Nephron (organoid): Measurements from ENCODE around the gene PRKAR2B.

ENCODE experiments used
- H3K27ac Mint-ChIP-seq, 3 experiments: 2 replicates each; pipeline ENCODE4 v1.8.0; 2020; ENCODE audit warnings: mixed read lengths in 3 of 3, mild to moderate bottlenecking in 2 of 3, moderate library complexity in 1 of 3
- H3K27me3 Mint-ChIP-seq: 2 replicates; pipeline ENCODE4 v1.8.0; 2021; ENCODE audit warnings: low read depth, mild to moderate bottlenecking, moderate library complexity, mixed read lengths
- H3K36me3 Mint-ChIP-seq: 2 replicates; pipeline ENCODE4 v1.8.0; 2020; ENCODE audit warnings: low read depth, mixed read lengths
- H3K4me1 Mint-ChIP-seq: 2 replicates; pipeline ENCODE4 v1.8.0; 2020; ENCODE audit warnings: mixed read lengths
- H3K4me3 Mint-ChIP-seq, 3 experiments: 2 replicates each; pipeline ENCODE4 v1.8.0; 2020; ENCODE audit warnings: mild to moderate bottlenecking in 3 of 3, mixed read lengths in 3 of 3, moderate library complexity in 2 of 3
- H3K9me3 Mint-ChIP-seq: 2 replicates; pipeline ENCODE4 v1.8.0; 2020; ENCODE audit warnings: mixed read lengths
- TF ChIP-seq, protein P1 (sequence below), 3 experiments: fragments of 200-600 bp; sonication (generic); IDR thresholded peaks; one replicate each; pipeline ENCODE4 v1.5.0; 2021; ENCODE audit warnings: antibody characterized with exemption in 3 of 3; ENCODE audit not compliant: unreplicated experiment in 3 of 3

Gene PRKAR2B

DNA sequence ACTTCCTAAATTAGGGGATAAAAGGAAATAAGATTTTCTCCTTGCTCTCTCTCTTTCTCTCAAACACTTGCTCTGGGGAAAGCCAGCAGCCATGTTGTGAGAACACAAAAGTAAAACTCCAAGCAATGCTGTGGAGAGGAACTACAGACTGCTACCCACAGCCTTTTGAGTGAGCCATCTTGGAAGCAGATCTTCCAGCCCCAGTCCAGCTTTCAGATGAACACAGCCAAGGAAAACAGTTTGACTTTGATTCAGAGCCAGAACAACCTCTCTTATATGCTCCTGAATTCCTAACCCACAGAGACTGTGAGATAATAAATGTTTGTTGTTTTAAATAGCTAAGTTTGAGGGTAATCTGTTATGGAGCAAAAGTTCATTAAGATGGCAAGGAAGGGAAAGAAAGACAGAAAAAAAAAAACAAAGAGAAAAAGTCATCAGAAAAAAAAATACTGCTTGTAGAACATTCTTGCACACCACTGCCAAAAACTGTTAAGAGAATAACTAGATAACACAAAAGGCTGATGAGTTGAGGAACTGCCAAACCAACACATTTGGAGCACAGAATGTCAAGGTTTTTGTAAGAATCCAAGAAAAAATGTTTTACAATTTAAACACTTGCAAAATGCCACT is 20.9 kb upstream of the PRKAR2B start:
- H3K27me3 Mint-ChIP-seq = no peaks in the 10 kb centered on the region
- H3K9me3 Mint-ChIP-seq = peaks cover 17% of the 10 kb centered on the region
- TF ChIP-seq, protein P1, sequence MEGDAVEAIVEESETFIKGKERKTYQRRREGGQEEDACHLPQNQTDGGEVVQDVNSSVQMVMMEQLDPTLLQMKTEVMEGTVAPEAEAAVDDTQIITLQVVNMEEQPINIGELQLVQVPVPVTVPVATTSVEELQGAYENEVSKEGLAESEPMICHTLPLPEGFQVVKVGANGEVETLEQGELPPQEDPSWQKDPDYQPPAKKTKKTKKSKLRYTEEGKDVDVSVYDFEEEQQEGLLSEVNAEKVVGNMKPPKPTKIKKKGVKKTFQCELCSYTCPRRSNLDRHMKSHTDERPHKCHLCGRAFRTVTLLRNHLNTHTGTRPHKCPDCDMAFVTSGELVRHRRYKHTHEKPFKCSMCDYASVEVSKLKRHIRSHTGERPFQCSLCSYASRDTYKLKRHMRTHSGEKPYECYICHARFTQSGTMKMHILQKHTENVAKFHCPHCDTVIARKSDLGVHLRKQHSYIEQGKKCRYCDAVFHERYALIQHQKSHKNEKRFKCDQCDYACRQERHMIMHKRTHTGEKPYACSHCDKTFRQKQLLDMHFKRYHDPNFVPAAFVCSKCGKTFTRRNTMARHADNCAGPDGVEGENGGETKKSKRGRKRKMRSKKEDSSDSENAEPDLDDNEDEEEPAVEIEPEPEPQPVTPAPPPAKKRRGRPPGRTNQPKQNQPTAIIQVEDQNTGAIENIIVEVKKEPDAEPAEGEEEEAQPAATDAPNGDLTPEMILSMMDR (IDR thresholded peaks at IDR 0.05; ENCODE audit: unreplicated experiment in 3 of 3) = no peak
- no peak overlapping the region for H3K4me3 Mint-ChIP-seq
- no peaks in the 10 kb centered on the region for H3K36me3 Mint-ChIP-seq
- peak overlapping the region; percentile 42 to 93 (median 81) for H3K27ac Mint-ChIP-seq
- peaks cover 23% of the 10 kb centered on the region for H3K4me1 Mint-ChIP-seq

DNA sequence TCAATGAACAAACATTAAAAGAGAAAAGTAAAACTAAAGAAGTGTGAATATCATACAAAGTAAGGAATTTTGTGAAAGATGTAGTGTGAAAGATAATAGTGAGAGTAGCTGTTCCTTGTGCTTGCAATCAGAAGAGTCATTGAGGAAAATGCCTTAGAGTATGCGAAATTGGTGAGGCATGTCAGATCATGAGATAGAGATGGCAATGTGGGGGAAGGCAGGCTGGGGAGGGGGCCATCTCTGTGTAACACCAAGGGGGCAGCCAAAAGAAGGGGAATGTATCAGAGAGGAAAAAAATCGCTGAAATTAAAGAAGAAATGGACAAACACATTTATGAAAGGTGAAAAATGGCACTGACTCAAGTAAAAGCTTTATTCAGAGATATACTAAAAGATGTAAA is 19.6 kb upstream of the PRKAR2B start:
- peak overlapping the region in 1 of 3 experiments; percentile 3 for H3K4me3 Mint-ChIP-seq
- H3K27ac Mint-ChIP-seq = peak overlapping the region in 2 of 3 experiments; percentile 81 to 93
- peaks cover 34% of the 10 kb centered on the region for H3K4me1 Mint-ChIP-seq
- no peaks in the 10 kb centered on the region for H3K27me3 Mint-ChIP-seq
- no peaks in the 10 kb centered on the region for H3K36me3 Mint-ChIP-seq
- H3K9me3 Mint-ChIP-seq = peaks cover 17% of the 10 kb centered on the region
- TF ChIP-seq, protein P1 (IDR thresholded peaks at IDR 0.05; ENCODE audit: unreplicated experiment in 3 of 3) = no peak

DNA sequence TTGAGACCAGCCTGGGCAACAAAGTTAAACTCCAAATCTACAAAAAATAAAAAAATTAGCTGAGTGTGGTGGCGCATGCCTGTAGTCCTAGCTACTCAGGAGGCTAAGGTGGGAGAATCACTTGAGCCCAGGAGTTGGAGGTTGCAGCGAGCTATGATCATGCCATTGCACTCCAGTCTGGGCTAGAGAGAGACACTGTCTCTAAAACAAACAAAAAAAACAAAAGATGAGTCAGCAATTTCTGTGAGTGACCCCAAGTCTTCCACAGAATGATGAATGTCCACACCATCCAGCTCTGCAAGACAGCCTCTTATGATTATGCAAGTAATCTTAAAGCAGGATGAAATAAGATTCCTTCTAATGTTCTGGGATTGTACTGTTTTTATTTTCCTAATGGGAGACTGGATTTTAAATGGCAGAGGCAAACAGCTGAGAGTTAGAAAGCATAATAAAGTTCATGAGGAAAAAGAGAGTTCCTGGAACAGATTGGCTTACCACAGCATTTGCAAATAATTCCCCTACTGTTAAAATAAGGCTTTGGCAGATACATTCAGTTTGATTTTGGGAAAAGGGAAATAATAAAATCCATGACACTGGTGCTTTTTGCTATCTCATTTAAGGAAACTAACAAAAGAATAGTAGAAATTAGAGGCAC is 18.9 kb upstream of the PRKAR2B start:
- H3K27me3 Mint-ChIP-seq = no peaks in the 10 kb centered on the region
- no peak overlapping the region for H3K4me3 Mint-ChIP-seq
- H3K27ac Mint-ChIP-seq = peak overlapping the region; percentile 71 to 81 (median 81)
- H3K4me1 Mint-ChIP-seq = peaks cover 29% of the 10 kb centered on the region
- TF ChIP-seq, protein P1 (IDR thresholded peaks at IDR 0.05; ENCODE audit: unreplicated experiment in 3 of 3) = no peak
- peaks cover 17% of the 10 kb centered on the region for H3K9me3 Mint-ChIP-seq
- H3K36me3 Mint-ChIP-seq = no peaks in the 10 kb centered on the region

DNA sequence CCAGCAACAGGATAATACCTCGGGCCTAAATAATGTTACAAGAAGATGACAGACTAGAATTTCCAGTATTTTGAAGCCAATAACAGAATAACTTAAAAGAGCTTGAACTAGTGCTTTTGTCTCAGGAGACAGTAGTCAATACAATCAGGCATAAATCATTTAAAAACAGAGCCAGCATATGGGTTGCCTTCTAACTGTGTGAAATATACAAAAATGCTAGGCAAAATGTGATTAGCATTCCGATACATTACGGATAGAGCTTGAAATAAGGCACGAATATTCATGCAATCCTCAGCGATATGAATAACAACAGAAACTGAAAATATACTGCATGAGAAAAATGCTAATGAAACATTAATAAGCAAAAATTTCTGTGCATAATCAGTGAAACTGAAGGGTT is 18.3 kb upstream of the PRKAR2B start:
- peaks cover 14% of the 10 kb centered on the region for H3K9me3 Mint-ChIP-seq
- no peak overlapping the region for H3K4me3 Mint-ChIP-seq
- H3K27ac Mint-ChIP-seq = peak overlapping the region; percentile 71 to 81 (median 81)
- no peaks in the 10 kb centered on the region for H3K36me3 Mint-ChIP-seq
- TF ChIP-seq, protein P1 (IDR thresholded peaks at IDR 0.05; ENCODE audit: unreplicated experiment in 3 of 3) = no peak
- H3K4me1 Mint-ChIP-seq = peaks cover 28% of the 10 kb centered on the region
- H3K27me3 Mint-ChIP-seq = no peaks in the 10 kb centered on the region

DNA sequence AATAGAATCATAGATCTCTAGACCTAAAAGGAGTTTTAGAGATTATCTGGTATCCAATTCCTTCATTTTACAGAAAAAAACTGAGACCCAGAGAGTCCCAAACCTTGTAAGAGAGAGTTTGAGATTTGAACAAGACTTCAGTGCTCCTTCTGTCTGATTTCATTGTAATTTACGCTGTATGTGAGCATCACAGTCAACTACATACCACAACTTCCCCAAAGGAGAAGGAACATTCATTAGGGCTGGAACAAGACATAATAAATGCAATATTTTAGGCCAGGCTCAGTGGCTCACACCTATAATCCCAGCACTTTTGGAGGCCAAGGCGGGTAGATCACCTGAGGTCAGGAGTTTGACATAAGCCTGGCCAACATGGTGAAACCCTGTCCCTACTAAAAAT is 17.3 kb upstream of the PRKAR2B start:
- Mint-ChIP-seq H3K4me1 (peaks cover 28% of the 10 kb centered on the region), H3K4me3 (no peak overlapping the region), H3K9me3 (peaks cover 13% of the 10 kb centered on the region), H3K27ac (no peak overlapping the region), H3K27me3 (no peaks in the 10 kb centered on the region), H3K36me3 (no peaks in the 10 kb centered on the region)
- TF ChIP-seq, protein P1 (IDR thresholded peaks at IDR 0.05; ENCODE audit: unreplicated experiment in 3 of 3) = no peak
